Endometrial microvascular endothelial cells (primary cell): ENCODE results near the gene C11orf98. TPM values are rescaled to one million over a fixed set of nuclear protein-coding genes. Genes with fewer than 3 reads are reported as not detected.

Experiments
- in situ Hi-C: cut with HindIII; loops from 2 replicates; pipeline ENCODE4 v1.10.0; 2017; ENCODE audit warnings: low sequenced_read_pairs, low pct_unique_long_range_greater_than_20kb; ENCODE audit errors: inconsistent ontology term
- total RNA-seq: library from RNA; depleted of rRNA; stranded (reverse); fragments of >200 nt; gene quantifications from one replicate; pipeline ENCODE4 v1.2.3, GENCODE V29; 2015; ENCODE audit errors: inconsistent ontology term

Gene C11orf98
- total RNA-seq, 1 donor from 2014 or later = 87.7 TPM

DNA sequence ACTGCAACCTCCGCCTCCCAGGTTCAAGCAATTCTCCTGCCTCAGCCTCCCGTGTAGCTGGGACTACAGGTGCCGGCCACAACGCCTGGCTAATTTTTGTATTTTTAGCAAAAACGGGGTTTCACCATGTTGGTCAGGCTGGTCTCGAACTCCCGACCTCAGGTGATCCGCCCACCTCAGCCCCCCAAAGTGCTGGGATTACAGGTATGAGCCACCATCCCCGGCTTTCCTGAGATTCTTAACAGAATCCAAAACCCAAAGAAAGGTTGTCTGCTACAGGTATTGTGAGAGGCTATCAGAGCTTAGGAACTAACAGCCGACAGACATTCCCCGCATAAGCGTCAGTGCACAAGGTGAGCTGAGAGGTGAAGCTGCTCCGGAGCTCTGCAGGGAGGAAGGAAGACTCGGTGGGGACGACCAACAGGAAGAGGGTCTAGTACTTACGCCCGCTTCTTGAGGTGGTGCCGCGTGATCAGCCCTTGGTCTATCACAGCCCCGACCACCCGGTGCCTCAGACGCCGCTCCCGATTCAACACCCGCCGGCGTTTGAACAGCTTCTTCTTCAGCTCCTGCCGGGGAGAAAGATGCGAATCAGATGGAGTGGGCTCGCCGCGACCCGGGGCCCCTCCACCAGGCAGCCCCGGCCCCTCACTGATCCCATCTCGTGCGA is 470 bp downstream of the C11orf98 start:
- in situ Hi-C loops = loop anchor here (25.0 kb wide), 1 partner anchor 102 kb away; the partner anchor contains the start of gene EEF1G

GRCh38 chr11:62656796-62657429 is 8.1 kb downstream of the C11orf98 start:
- in situ Hi-C loops = loop anchor here (25.0 kb wide), 1 partner anchor 95 kb away; the partner anchor contains the start of gene EEF1G

- in situ Hi-C loops = loop anchor here (25.0 kb wide), 1 partner anchor 92 kb away; the partner anchor contains the start of gene EEF1G
Measured at GRCh38 chr11:62654297-62654696, 10.7 kb downstream of the C11orf98 start.

- in situ Hi-C loops = loop anchor here (25.0 kb wide), 1 partner anchor 90 kb away; the partner anchor contains the start of gene EEF1G
Measured at GRCh38 chr11:62652161-62653006, 12.6 kb downstream of the C11orf98 start.

DNA sequence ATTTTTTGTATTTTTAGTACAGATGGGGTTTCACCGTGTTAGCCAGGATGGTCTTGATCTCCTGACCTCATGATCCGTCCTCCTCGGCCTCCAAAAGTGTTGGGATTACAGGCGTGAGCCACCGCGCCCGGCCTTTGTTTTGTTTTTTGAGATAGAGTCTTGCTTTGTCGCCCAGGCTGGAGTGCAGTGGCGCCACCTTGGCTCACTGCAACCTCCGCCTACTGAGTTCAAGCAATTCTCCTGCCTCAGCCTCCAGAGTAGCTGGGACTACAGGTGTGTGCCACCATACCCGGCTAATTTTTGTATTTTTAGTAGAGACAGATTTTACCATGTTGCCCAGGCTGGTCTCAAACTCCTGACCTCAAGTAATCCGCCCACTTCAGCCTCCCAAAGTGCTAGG is 14.7 kb downstream of the C11orf98 start:
- in situ Hi-C loops = loop anchor here (25.0 kb wide), 1 partner anchor 88 kb away; the partner anchor contains the start of gene EEF1G

GRCh38 chr11:62649486-62649885 is 15.5 kb downstream of the C11orf98 start:
- in situ Hi-C loops = no loop called here

DNA sequence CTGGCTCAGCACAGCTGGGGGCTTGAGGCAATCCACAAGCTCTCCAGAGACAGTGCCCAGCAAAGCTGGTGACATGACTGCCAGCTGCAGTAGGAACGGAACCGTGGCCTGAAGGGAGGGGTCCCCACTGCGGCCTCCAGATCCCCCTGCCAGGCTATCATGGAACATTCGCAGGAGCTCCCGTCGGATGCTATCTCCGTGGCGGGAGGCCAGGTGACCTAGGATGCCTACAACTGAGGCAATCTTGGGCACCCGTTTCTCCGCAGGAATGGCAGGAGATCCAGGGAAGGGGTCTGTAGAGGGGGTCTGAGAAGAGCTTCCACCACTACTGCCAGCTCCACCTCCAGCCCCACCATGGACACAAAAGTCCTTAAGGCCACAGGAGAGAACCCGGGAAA is 16.0 kb downstream of the C11orf98 start:
- in situ Hi-C loops = no loop called here

- in situ Hi-C loops = no loop called here
Measured at GRCh38 chr11:62648185-62648966, 16.6 kb downstream of the C11orf98 start.

DNA sequence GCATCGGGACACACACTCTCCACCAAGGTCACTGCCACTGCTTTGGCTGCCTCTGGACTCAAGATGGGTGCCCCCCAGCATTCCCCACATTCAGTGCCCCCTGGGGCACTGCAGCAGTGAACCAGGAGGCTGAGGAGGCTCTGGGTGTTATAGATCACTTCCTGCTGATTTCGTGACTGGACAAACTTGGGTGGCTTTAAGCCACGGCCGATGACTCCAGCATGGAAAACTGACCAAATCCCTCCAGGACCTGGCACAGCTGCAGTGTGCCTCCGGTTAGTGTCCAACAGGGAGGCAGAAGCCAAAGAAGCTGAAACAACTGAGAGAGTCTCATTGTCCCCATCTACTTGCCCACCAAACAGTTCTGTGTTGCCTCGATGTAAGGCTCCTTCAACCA is 17.4 kb downstream of the C11orf98 start:
- in situ Hi-C loops = no loop called here

GRCh38 chr11:62646825-62647608 is 18.0 kb downstream of the C11orf98 start:
- in situ Hi-C loops = no loop called here

DNA sequence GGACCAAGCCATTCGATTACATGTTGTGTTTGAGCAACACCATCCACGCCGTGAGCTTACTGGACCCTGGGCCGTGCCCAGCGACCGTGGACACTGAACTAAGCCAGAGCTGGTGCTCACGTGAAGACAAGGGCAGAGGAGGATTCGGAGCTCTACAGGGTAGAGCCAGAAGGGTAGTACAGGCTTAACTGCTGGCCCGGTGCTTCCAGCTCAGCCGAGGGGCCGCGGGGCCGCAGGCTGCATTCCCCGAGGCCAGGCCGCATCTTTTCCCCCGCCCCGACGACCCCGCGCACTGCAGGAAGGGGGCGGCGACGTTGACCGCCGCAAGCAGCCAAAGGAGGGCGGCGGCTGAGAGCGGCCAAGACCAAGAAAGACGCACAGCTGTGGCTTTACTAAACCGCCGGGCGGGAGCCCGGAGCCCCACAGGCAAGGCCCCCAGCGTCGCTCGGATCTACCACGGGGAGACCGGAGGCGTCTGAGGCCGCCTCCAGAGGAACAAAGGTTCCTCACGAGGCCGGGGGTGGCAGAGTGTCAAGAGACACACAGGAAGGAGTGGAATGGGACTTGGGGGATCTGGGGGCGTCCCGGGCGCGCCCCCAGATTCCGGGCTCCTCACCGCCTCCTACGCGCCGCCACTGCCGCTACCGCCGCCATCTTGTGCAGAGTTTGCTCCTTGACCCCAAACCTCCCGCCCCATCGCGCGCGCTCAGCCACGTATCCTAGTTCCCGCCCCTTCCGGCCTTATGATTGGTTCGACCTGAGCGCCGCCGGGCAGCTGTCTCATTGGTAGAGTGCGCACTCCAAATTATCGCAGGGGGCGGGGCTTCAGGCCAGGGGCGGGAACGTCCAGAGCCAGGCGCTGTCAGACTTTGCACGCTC is 18.8 kb downstream of the C11orf98 start, which contains the start of gene GANAB:
GANAB (minus strand) TSS at position 668 of the 879 bp plus-strand sequence; CDS start at position 654, 14 bp downstream.
- in situ Hi-C loops = no loop called here

DNA sequence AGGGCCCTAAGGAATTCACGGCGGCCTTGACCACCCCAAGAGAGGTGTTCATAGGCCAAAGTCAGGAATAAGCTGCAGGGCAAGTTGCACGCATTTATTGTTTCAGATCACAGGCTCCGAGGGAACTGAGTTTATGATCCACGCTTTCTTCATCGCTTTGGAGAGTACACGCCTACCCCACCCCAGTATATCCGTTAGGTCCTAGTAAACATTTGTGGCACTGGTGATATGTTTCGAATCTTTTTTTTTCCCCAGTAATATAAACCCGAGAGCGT is 19.4 kb downstream of the C11orf98 start:
- in situ Hi-C loops = no loop called here

DNA sequence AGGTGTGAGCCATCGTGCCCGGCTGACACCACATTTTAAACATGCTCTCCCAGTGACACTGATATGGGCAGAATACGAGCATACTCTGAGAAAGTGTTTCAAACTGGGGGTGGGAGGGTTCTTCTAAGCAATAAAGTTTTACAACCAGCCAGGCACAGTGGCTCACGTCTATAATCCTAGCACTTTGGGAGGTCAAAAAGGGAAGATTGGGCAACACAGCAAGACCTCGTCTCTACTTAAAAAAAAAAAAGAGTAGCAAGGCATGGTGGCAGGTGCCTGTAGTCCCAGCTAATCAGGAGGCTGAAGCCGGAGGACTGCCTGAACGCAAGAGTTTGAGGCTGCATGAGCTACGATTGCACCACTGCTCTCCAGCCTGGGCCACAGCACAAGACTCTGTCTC is 20.8 kb downstream of the C11orf98 start:
- in situ Hi-C loops = no loop called here

- in situ Hi-C loops = loop anchor here (10.0 kb wide), 1 partner anchor 62 kb away; no protein-coding TSS in a partner anchor
Measured at GRCh38 chr11:62632492-62632891, 32.5 kb downstream of the C11orf98 start.

- in situ Hi-C loops = no loop called here
Measured at GRCh38 chr11:62627713-62628112, 37.3 kb downstream of the C11orf98 start.

GRCh38 chr11:62622476-62623089 is 42.4 kb downstream of the C11orf98 start:
- in situ Hi-C loops = no loop called here
